ENCODE measurements around the gene AGFG2. TPM values are rescaled to one million over a fixed set of nuclear protein-coding genes. Genes with fewer than 3 reads are reported as not detected.

Gene AGFG2
- total RNA-seq, 4 donors from 2014 or later = 63.8 to 154 (median 102) TPM

DNA sequence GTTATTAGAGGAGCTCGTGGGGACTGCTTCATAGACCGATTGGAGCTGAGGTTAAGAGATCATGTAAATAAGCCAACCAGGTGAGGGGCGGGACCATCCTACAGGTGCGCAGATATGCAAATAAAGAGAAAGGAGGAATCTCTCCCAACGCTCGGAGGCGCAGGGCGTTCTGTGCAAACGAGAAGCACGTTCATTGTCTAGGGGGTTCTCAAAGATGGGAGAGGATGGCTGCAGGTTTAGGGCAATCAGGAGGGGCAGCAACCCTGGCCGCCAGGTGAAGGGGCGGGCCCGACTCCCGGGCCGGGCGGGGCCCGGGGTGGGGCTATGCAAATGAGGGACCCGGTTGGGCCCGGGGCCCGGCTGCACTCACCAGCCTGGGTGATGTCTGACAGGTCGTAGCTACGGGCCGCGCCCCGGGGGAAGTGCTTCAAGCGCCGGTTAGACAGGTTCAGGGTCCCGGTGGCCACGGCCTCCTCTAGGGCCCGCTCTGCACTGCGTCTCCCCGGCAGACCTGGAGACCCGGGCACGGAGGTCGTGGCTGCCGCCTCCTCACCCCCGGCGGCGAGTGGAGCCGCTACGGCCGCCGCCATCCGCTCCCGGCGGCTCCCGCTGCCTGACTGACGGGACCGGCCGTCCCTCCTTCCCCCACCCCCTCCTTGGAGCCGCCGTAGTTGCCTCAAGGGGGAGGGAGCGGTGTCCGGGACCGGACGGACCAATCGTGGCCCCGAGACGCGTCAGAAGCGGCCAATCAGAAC is 46.7 kb downstream of the AGFG2 start, which contains the start of gene LRCH4:
Gene LRCH4 (minus strand): TSS at position 619 of the 755 bp plus-strand sequence. CDS start 29 bp downstream, at position 590.
- Histone ChIP-seq H3K27me3 (no peaks in the 10 kb centered on the region), H3K27ac (peak within 1 kb of the TSS; percentile 97 to 99 (median 98)), H3K36me3 (peaks cover 0 to 14% (median 7%) of the 10 kb centered on the region in 4 donors), H3K4me1 (peaks cover 9 to 40% (median 33%) of the 10 kb centered on the region in 4 donors), H3K4me3 (peak within 1 kb of the TSS; percentile 82 to 100 (median 96)), H3K9me3 (no peaks in the 10 kb centered on the region)
- in situ Hi-C loops (cut with MboI; ENCODE audit: low pct_ligation_motif_present in 1 of 4, low pct_unique_long_range_greater_than_20kb in 1 of 4, low sequenced_read_pairs in 3 of 4) (loop anchor here in 2 of 4 donors (10.0 to 25.0 kb wide), 2 partner anchors 89 to 102 kb away; partner anchors contain the start of genes GIGYF1 (in 1 of the 2) and GNB2 (in 1 of the 2)), intact Hi-C loops (cut with DNase I; ENCODE audit: low total_unique reads) (no loop called here)
- WGBS, 2 donors (ENCODE audit: low coverage in 1 of 2) = 0 to 1% methylated on average over 13 to 42 of the region's 61 CpGs
- peak; percentile 77 for DNase-seq
- TF ChIP-seq, protein P1, sequence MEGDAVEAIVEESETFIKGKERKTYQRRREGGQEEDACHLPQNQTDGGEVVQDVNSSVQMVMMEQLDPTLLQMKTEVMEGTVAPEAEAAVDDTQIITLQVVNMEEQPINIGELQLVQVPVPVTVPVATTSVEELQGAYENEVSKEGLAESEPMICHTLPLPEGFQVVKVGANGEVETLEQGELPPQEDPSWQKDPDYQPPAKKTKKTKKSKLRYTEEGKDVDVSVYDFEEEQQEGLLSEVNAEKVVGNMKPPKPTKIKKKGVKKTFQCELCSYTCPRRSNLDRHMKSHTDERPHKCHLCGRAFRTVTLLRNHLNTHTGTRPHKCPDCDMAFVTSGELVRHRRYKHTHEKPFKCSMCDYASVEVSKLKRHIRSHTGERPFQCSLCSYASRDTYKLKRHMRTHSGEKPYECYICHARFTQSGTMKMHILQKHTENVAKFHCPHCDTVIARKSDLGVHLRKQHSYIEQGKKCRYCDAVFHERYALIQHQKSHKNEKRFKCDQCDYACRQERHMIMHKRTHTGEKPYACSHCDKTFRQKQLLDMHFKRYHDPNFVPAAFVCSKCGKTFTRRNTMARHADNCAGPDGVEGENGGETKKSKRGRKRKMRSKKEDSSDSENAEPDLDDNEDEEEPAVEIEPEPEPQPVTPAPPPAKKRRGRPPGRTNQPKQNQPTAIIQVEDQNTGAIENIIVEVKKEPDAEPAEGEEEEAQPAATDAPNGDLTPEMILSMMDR (IDR thresholded peaks at IDR 0.05) = peak in 3 of 5 experiments; percentile 4 to 31 (median 7)
- peak; percentile 98 to 99 (median 99) for TF ChIP-seq POLR2AphosphoS5 (IDR thresholded peaks at IDR 0.05)
- peak; percentile 99 for TF ChIP-seq POLR2A (IDR thresholded peaks at IDR 0.05)
- peak; percentile 74 for TF ChIP-seq EP300 (IDR thresholded peaks at IDR 0.05; ENCODE audit: low read depth)

- in situ Hi-C loops (cut with MboI; ENCODE audit: low pct_ligation_motif_present in 1 of 4, low pct_unique_long_range_greater_than_20kb in 1 of 4, low sequenced_read_pairs in 3 of 4) = loop anchor here in 2 of 4 donors (10.0 to 25.0 kb wide), 2 partner anchors 88 to 101 kb away; partner anchors contain the start of genes GIGYF1 (in 1 of the 2) and GNB2 (in 1 of the 2)
- TF ChIP-seq, protein P1 (IDR thresholded peaks at IDR 0.05) = no peak
- no peak for TF ChIP-seq EP300 (IDR thresholded peaks at IDR 0.05; ENCODE audit: low read depth)
- no peak for TF ChIP-seq POLR2A (IDR thresholded peaks at IDR 0.05)
- TF ChIP-seq POLR2AphosphoS5 (IDR thresholded peaks at IDR 0.05) = peak in 2 of 3 donors; percentile 28 to 64
- H3K27me3 ChIP-seq = no peaks in the 10 kb centered on the region
- peak; percentile 100 for DNase-seq
- intact Hi-C loops (cut with DNase I; ENCODE audit: low total_unique reads) = no loop called here
- 0% methylated on average over 48 of the region's 53 CpGs; no CpG with 5 or more reads in 1 of the 2 donors for WGBS, 2 donors (ENCODE audit: low coverage in 1 of 2)
- peaks cover 0 to 7% (median 3%) of the 10 kb centered on the region in 4 donors for H3K36me3 ChIP-seq
- H3K4me1 ChIP-seq = peaks cover 9 to 40% (median 33%) of the 10 kb centered on the region in 4 donors
- H3K9me3 ChIP-seq = no peaks in the 10 kb centered on the region
- H3K4me3 ChIP-seq = peak within 1 kb of the TSS; percentile 82 to 100 (median 96)
- peak within 1 kb of the TSS; percentile 97 to 99 (median 98) for H3K27ac ChIP-seq
Measured at GRCh38 chr7:100586266-100587025, 47.4 kb downstream of the AGFG2 start, which contains the start of gene FBXO24. TSS of gene FBXO24 (plus strand) at chr7:100586328. CDS start at chr7:100586626, 298 bp downstream.

DNA sequence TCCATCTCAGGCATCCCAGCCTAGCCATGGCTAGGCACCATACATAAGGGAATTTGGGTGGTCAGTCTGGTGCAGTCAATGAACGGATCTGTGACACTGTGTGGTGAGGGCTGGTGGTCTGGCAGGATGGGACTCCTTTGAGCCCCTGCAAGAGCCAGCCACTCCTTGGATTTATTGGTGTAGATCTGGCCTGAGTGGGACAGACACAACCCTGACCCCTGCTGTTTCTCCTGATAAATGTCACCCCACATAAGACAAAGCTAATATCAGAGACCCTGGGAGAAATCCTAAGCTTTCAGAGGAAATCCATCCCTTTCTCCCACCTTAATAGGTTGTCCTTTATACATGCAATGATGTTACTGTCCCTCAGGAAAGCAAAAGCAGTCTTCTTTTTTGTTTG is 49.4 kb downstream of the AGFG2 start:
- TF ChIP-seq POLR2A (IDR thresholded peaks at IDR 0.05) = no peak
- TF ChIP-seq, protein P1 (IDR thresholded peaks at IDR 0.05) = peak in 3 of 5 experiments; percentile 9 to 19 (median 17)
- H3K4me1 ChIP-seq = peaks cover 9 to 29% (median 25%) of the 10 kb centered on the region in 4 donors
- H3K9me3 ChIP-seq = no peaks in the 10 kb centered on the region
- no peak overlapping the region for H3K4me3 ChIP-seq
- H3K27me3 ChIP-seq = no peaks in the 10 kb centered on the region
- DNase-seq = no peak
- H3K27ac ChIP-seq = no peak overlapping the region
- intact Hi-C loops (cut with DNase I; ENCODE audit: low total_unique reads) (no loop called here), in situ Hi-C loops (cut with MboI; ENCODE audit: low pct_ligation_motif_present in 1 of 4, low pct_unique_long_range_greater_than_20kb in 1 of 4, low sequenced_read_pairs in 3 of 4) (loop anchor here in 2 of 4 donors (10.0 to 25.0 kb wide), 2 partner anchors 86 to 99 kb away; partner anchors contain the start of genes GIGYF1 (in 1 of the 2) and GNB2 (in 1 of the 2))
- H3K36me3 ChIP-seq = no peaks in the 10 kb centered on the region
- 81% methylated on average over 1 of the region's 1 CpG; no CpG with 5 or more reads in 1 of the 2 donors for WGBS, 2 donors (ENCODE audit: low coverage in 1 of 2)

Data from transverse colon (tissue), 4 donors.